SU-DHL-6 (cell line): ENCODE results near the gene SOX10.

Experiments used
- H2AFZ ChIP-seq: fragments of 200-600 bp; sonication (generic); 2 replicates; pipeline ENCODE4 v1.6.1; 2014; ENCODE audit warnings: low read depth, mild to moderate bottlenecking, moderate library complexity, mixed read lengths, antibody characterized with exemption, low read length; ENCODE audit not compliant: severe bottlenecking
- H3F3A ChIP-seq: fragments of 200-600 bp; shearing (Covaris generic); 2 replicates; pipeline ENCODE4 v1.6.0; 2016; ENCODE audit warnings: antibody characterized with exemption, mild to moderate bottlenecking; ENCODE audit not compliant: insufficient read depth
- H3K27ac ChIP-seq: fragments of 200-600 bp; sonication (generic); 2 replicates; pipeline ENCODE4 v1.5.1; 2016; ENCODE audit warnings: low read depth, mild to moderate bottlenecking, low read length, moderate library complexity, mixed read lengths
- H3K27me3 ChIP-seq: fragments of 200-600 bp; sonication (generic), shearing (Covaris generic); 2 replicates; pipeline ENCODE4 v1.6.0; 2014; ENCODE audit warnings: mild to moderate bottlenecking, low read length
- H3K36me3 ChIP-seq: fragments of 200-600 bp; sonication (generic); 2 replicates; pipeline ENCODE4 v1.6.1; 2014; ENCODE audit warnings: mild to moderate bottlenecking, low read length, mixed read lengths
- H3K4me2 ChIP-seq: fragments of 300-600, 200-600 bp; shearing (Covaris generic), sonication (generic); 2 replicates; pipeline ENCODE4 v1.6.0; 2014; ENCODE audit warnings: low read length, low read depth, mild to moderate bottlenecking; ENCODE audit not compliant: poor library complexity, severe bottlenecking
- H3K4me3 ChIP-seq: fragments of 200-600 bp; sonication (generic); 2 replicates; pipeline ENCODE4 v1.5.1; 2014; ENCODE audit warnings: antibody characterized with exemption, low read length, mild to moderate bottlenecking, mixed read lengths; ENCODE audit not compliant: insufficient read depth, poor library complexity, severe bottlenecking
- H3K79me2 ChIP-seq: fragments of 200-600 bp; sonication (generic); 2 replicates; pipeline ENCODE4 v1.6.1; 2014; ENCODE audit warnings: mild to moderate bottlenecking, low read length, moderate library complexity; ENCODE audit not compliant: insufficient read depth
- H3K9ac ChIP-seq: fragments of 200-600 bp; sonication (generic); 2 replicates; pipeline ENCODE4 v1.7.0; 2014; ENCODE audit warnings: mild to moderate bottlenecking, low read length
- H3K9me2 ChIP-seq: fragments of 200-600 bp; sonication (generic); replicated peaks from 2 replicates; pipeline ENCODE4 v1.6.1; 2014; ENCODE audit warnings: low read length; ENCODE audit not compliant: insufficient read depth
- H3K9me3 ChIP-seq: fragments of 200-600 bp; sonication (generic); 2 replicates; pipeline ENCODE4 v1.6.1; 2014; ENCODE audit warnings: low read length, mixed read lengths; ENCODE audit not compliant: insufficient read depth
- H4K20me1 ChIP-seq: fragments of 200-600 bp; sonication (generic); 2 replicates; pipeline ENCODE4 v1.6.1; 2014; ENCODE audit warnings: low read depth, mild to moderate bottlenecking, antibody characterized with exemption, low read length, moderate library complexity, mixed read lengths
- CTCF ChIP-seq: fragments of 200-600 bp; sonication (generic); IDR thresholded peaks from one replicate; pipeline ENCODE4 v1.5.1; 2017; ENCODE audit warnings: antibody characterized with exemption, mild to moderate bottlenecking, low read length, moderate library complexity; ENCODE audit not compliant: insufficient read depth, poor library complexity, severe bottlenecking
- EZH2phosphoT487 ChIP-seq: fragments of 200-600 bp; sonication (generic), shearing (Covaris generic); conservative IDR thresholded peaks from 2 replicates; pipeline ENCODE4 v1.6.1; 2018; ENCODE audit warnings: mild to moderate bottlenecking, antibody characterized with exemption, low read length, moderate library complexity, mixed read lengths

Gene SOX10

DNA sequence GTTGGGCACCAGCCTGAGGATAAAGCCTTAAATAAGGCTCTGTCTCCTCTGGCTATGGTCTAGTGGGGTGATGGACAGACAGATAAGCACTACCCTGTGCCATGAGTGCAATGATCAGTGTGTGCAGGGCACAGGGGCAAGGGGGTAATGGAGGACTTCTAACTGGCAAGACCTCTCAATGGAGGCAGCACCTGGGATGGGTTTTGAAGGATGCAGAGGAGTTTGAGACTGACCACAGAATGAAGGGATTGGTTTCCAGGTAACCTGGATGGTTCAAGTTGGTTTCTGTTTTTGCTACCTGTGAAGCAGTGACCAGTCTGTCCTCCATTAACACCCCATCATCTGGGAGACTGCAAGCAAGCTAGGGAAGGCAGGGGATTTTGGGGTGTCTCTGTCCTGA, 45.0 kb upstream of the SOX10 start:
- Histone ChIP-seq H3K4me2 (no peak overlapping the region), H2AFZ (no peak overlapping the region), H3K4me3 (no peak overlapping the region), H3K9me3 (no peaks in the 10 kb centered on the region), H3K27me3 (no peaks in the 10 kb centered on the region), H3K27ac (no peak overlapping the region), H3K9me2 (no peaks in the 10 kb centered on the region), H3K9ac (no peak overlapping the region), H4K20me1 (no peaks in the 10 kb centered on the region), H3K36me3 (no peaks in the 10 kb centered on the region), H3K79me2 (no peaks in the 10 kb centered on the region), H3F3A (no peaks in the 10 kb centered on the region)
- TF ChIP-seq EZH2phosphoT487 (no peak), CTCF (no peak)

DNA sequence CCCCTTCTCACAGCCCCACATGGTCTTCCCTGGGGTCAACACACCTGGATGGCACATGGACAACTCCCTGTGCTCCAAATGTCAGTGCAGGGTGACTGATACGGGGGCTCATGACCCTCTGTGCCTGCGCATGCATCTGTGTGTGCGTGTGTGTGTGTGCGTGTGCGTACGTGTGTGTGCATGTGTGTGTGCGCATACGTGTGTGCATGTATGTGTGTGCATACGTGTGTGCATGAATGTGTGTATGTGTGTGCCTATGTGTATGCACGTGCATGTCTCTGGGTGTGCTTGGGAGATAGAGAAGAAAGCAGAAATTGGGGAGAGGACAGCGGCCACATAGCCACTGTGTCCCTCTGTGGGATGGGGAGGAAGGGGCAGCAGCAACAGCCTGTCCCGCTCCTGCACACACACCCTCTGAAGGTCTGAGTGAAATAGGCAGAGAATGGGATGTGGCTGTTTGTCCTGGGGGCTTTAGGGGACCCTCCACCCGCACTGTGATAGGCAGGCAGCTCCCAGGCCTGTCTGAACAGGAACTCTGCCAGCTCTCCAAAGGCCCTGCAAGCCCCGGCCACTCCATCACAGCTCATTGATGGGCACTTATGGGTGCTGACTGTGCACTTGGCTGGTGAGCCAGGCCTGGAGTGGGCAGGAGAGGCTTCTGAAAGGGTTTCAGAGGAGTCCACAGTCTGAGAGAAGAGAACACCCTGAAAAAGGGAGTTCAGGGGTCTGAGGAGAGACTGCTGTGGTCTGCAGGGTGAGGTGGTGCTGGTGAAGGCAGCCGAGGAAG, 44.2 kb upstream of the SOX10 start:
- H3K9ac ChIP-seq: no peak overlapping the region
- no peak overlapping the region for H3K4me3 ChIP-seq
- no peaks in the 10 kb centered on the region for H3K36me3 ChIP-seq
- TF ChIP-seq CTCF (no peak), EZH2phosphoT487 (no peak)
- no peaks in the 10 kb centered on the region for H3K9me2 ChIP-seq
- no peak overlapping the region for H3K4me2 ChIP-seq
- H3K27me3 ChIP-seq: no peaks in the 10 kb centered on the region
- no peaks in the 10 kb centered on the region for H4K20me1 ChIP-seq
- H3K9me3 ChIP-seq: no peaks in the 10 kb centered on the region
- H2AFZ ChIP-seq: no peak overlapping the region
- H3K27ac ChIP-seq: no peak overlapping the region
- no peaks in the 10 kb centered on the region for H3F3A ChIP-seq
- no peaks in the 10 kb centered on the region for H3K79me2 ChIP-seq

DNA sequence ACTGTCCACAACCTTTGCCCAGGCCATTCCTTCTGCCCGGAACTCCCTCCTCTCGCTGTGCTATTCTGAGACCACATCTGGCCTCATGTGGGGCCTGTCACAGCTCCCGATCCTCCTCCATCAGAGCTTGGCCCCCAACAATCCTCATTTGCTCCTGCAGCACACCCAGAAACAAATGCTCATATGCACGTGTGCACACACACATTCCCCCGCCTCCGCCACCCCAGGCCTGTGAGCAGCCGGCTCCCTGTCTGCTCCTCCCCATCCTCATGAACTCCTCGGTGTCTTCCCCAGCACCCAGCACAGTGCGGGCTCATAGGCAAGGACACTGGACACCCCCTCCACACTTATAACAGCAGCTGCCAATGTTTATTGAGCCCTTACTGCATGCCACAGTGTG, 43.1 kb upstream of the SOX10 start:
- Histone ChIP-seq H3K27ac (no peak overlapping the region), H3K9me3 (no peaks in the 10 kb centered on the region), H3K4me3 (no peak overlapping the region), H3K4me2 (no peak overlapping the region), H3K79me2 (no peaks in the 10 kb centered on the region), H2AFZ (no peak overlapping the region), H3K9me2 (no peaks in the 10 kb centered on the region), H3K9ac (no peak overlapping the region), H3F3A (no peaks in the 10 kb centered on the region), H3K36me3 (no peaks in the 10 kb centered on the region), H4K20me1 (no peaks in the 10 kb centered on the region), H3K27me3 (no peaks in the 10 kb centered on the region)
- TF ChIP-seq CTCF: no peak
- TF ChIP-seq EZH2phosphoT487: no peak
